ENCODE data around the gene CHRNB1. TPM values are rescaled to one million over a fixed set of nuclear protein-coding genes. Genes with fewer than 3 reads are reported as not detected.
A peak's percentile ranks its signal among the peaks of the same experiment; 100 is the strongest.

The CHRNB1 gene
- total RNA-seq, 4 donors from 2014 or later, result 5.0 to 12.8 (median 8.1) TPM

GRCh38 chr17:7443499-7444485 is 1.1 kb upstream of the CHRNB1 start:
- H3K27me3 ChIP-seq, result peaks cover 0 to 99% (median 51%) of the 10 kb centered on the region in 4 donors
- H3K36me3 ChIP-seq, result no peaks in the 10 kb centered on the region
- H3K9me3 ChIP-seq, result no peaks in the 10 kb centered on the region
- intact Hi-C loops (cut with DNase I), result no loop called here
- TF ChIP-seq CTCF (IDR thresholded peaks at IDR 0.05), result no peak
- TF ChIP-seq EP300 (IDR thresholded peaks at IDR 0.05), result no peak
- no peak for TF ChIP-seq POLR2A (IDR thresholded peaks at IDR 0.05; ENCODE audit: low read depth)
- TF ChIP-seq POLR2AphosphoS5 (IDR thresholded peaks at IDR 0.05), result no peak
- H3K4me1 ChIP-seq, result peaks cover 35 to 51% (median 47%) of the 10 kb centered on the region in 4 donors
- H3K27ac ChIP-seq (replicated peaks in 1 of 4), result no peak overlapping the region
- WGBS, result 80% methylated on average over 4 of the region's 7 CpGs
- DNase-seq (ENCODE audit: extremely low spot score), result no peak
- H3K4me3 ChIP-seq, result no peak overlapping the region

GRCh38 chr17:7445619-7445968 is 733 bp downstream of the CHRNB1 start:
- TF ChIP-seq POLR2A (IDR thresholded peaks at IDR 0.05; ENCODE audit: low read depth) (no peak), CTCF (IDR thresholded peaks at IDR 0.05) (no peak), POLR2AphosphoS5 (IDR thresholded peaks at IDR 0.05) (no peak), EP300 (IDR thresholded peaks at IDR 0.05) (no peak)
- DNase-seq (ENCODE audit: extremely low spot score), result no peak
- H3K27ac ChIP-seq (replicated peaks in 1 of 4), result no peak overlapping the region
- H3K9me3 ChIP-seq, result no peaks in the 10 kb centered on the region
- no peaks in the 10 kb centered on the region for H3K36me3 ChIP-seq
- 13% methylated on average over 16 of the region's 16 CpGs for WGBS
- intact Hi-C loops (cut with DNase I), result no loop called here
- H3K27me3 ChIP-seq, result peaks cover 0 to 88% (median 33%) of the 10 kb centered on the region in 4 donors
- peak overlapping the region; percentile 39 to 57 (median 50) for H3K4me3 ChIP-seq
- H3K4me1 ChIP-seq, result peaks cover 17 to 33% (median 29%) of the 10 kb centered on the region in 4 donors

- Histone ChIP-seq H3K27me3 (peaks cover 0 to 60% (median 25%) of the 10 kb centered on the region in 4 donors), H3K4me3 (no peak overlapping the region), H3K36me3 (no peaks in the 10 kb centered on the region), H3K4me1 (peaks cover 13 to 22% (median 20%) of the 10 kb centered on the region in 4 donors), H3K9me3 (no peaks in the 10 kb centered on the region), H3K27ac (replicated peaks in 1 of 4) (no peak overlapping the region)
- no peak for TF ChIP-seq POLR2A (IDR thresholded peaks at IDR 0.05; ENCODE audit: low read depth)
- no peak for TF ChIP-seq POLR2AphosphoS5 (IDR thresholded peaks at IDR 0.05)
- no peak for TF ChIP-seq EP300 (IDR thresholded peaks at IDR 0.05)
- TF ChIP-seq CTCF (IDR thresholded peaks at IDR 0.05), result no peak
- no peak for DNase-seq (ENCODE audit: extremely low spot score)
- WGBS, result 87% methylated on average over 7 of the region's 7 CpGs
- intact Hi-C loops (cut with DNase I), result no loop called here
Measured at GRCh38 chr17:7448461-7448860, 3.6 kb downstream of the CHRNB1 start.

- Histone ChIP-seq H3K36me3 (peaks cover 17 to 40% (median 34%) of the 10 kb centered on the region in 4 donors), H3K27ac (replicated peaks in 1 of 4) (peak overlapping the region in 2 of 4 donors; percentile 26 to 40), H3K9me3 (no peaks in the 10 kb centered on the region), H3K27me3 (no peaks in the 10 kb centered on the region), H3K4me3 (no peak overlapping the region), H3K4me1 (peaks cover 8 to 25% (median 18%) of the 10 kb centered on the region in 4 donors)
- no peak for DNase-seq (ENCODE audit: extremely low spot score)
- no peak for TF ChIP-seq POLR2AphosphoS5 (IDR thresholded peaks at IDR 0.05)
- no peak for TF ChIP-seq CTCF (IDR thresholded peaks at IDR 0.05)
- TF ChIP-seq EP300 (IDR thresholded peaks at IDR 0.05), result no peak
- no peak for TF ChIP-seq POLR2A (IDR thresholded peaks at IDR 0.05; ENCODE audit: low read depth)
- intact Hi-C loops (cut with DNase I), result no loop called here
- WGBS, result 86% methylated on average over 3 of the region's 3 CpGs
Measured at GRCh38 chr17:7459961-7460545, 15.2 kb downstream of the CHRNB1 start.

Measured in esophagus muscularis mucosa (tissue), 4 donors.